Liver (tissue), 9 donors: Measurements from ENCODE around the gene CRHR1. TPM values are rescaled to one million over a fixed set of nuclear protein-coding genes. Genes with fewer than 3 reads are reported as not detected.

Experiments
- DNase-seq: peaks from one replicate; pipeline ENCODE4 v3.0.0-alpha.2; 2017; ENCODE audit warnings: low spot score
- H3K27ac ChIP-seq, 2 donors: one replicate each; pipeline ENCODE4 v1.7.0; 2013; ENCODE audit warnings: inconsistent platforms in 2 of 2, low read length in 2 of 2, control low read depth in 1 of 2, low read depth in 1 of 2, mild to moderate bottlenecking in 1 of 2
- H3K27me3 ChIP-seq, 4 donors: one replicate each; pipeline versions ENCODE4 v1.6.1 to v1.7.0; 2013; ENCODE audit warnings: low read length in 3 of 4, inconsistent platforms in 1 of 4, mild to moderate bottlenecking in 1 of 4, moderate library complexity in 1 of 4; ENCODE audit not compliant: control insufficient read depth in 4 of 4, insufficient read depth in 4 of 4
- H3K36me3 ChIP-seq, 4 donors: one replicate each; pipeline versions ENCODE4 v1.6.1 to v1.7.0; 2013; ENCODE audit warnings: low read length in 3 of 4, mild to moderate bottlenecking in 3 of 4, low read depth in 1 of 4, moderate library complexity in 1 of 4; ENCODE audit not compliant: control insufficient read depth in 4 of 4, insufficient read depth in 3 of 4
- H3K4me1 ChIP-seq, 4 donors: one replicate each; pipeline versions ENCODE4 v1.6.1 to v1.7.0; 2013; ENCODE audit warnings: low read length in 3 of 4, mild to moderate bottlenecking in 3 of 4, moderate library complexity in 1 of 4; ENCODE audit not compliant: control insufficient read depth in 4 of 4, insufficient read depth in 4 of 4
- H3K4me3 ChIP-seq, 3 donors: one replicate each; pipeline versions ENCODE4 v1.6.1 to v1.7.0; 2013; ENCODE audit warnings: low read length in 3 of 3, control low read depth in 1 of 3, low read depth in 1 of 3, mild to moderate bottlenecking in 1 of 3
- H3K9ac ChIP-seq, 2 donors: one replicate each; pipeline ENCODE4 v1.7.0; 2013; ENCODE audit warnings: low read length in 2 of 2, mild to moderate bottlenecking in 2 of 2, moderate library complexity in 2 of 2, control low read depth in 1 of 2, low read depth in 1 of 2
- H3K9me3 ChIP-seq, 4 donors: one replicate each; pipeline versions ENCODE4 v1.6.1 to v1.7.0; 2013; ENCODE audit warnings: low read length in 3 of 4; ENCODE audit not compliant: control insufficient read depth in 4 of 4
- EGR1 ChIP-seq, 2 donors: IDR thresholded peaks; 2 replicates each; pipeline ENCODE4 v1.6.1; 2016 to 2018; ENCODE audit warnings: antibody characterized with exemption in 2 of 2, low read depth in 2 of 2
- FOXA1 ChIP-seq: IDR thresholded peaks from 2 replicates; pipeline ENCODE4 v1.6.1; 2016; ENCODE audit warnings: antibody characterized with exemption
- FOXA2 ChIP-seq: IDR thresholded peaks from 2 replicates; pipeline ENCODE4 v1.6.1; 2016; ENCODE audit warnings: antibody characterized with exemption
- GABPA ChIP-seq, 2 donors: IDR thresholded peaks in 1 of 2; conservative IDR thresholded peaks in 1 of 2; 2 replicates each; pipeline ENCODE4 v1.6.1; 2016; ENCODE audit warnings: antibody characterized with exemption in 2 of 2, mild to moderate bottlenecking in 1 of 2, moderate library complexity in 1 of 2
- HNF4A ChIP-seq, 2 donors: conservative IDR thresholded peaks; 2 replicates each; pipeline ENCODE4 v1.6.1; 2016; ENCODE audit warnings: antibody characterized with exemption in 2 of 2, mild to moderate bottlenecking in 2 of 2
- JUND ChIP-seq, 2 donors: IDR thresholded peaks; 2 replicates each; pipeline ENCODE4 v1.6.1; 2016; ENCODE audit warnings: antibody characterized with exemption in 2 of 2
- NR2F2 ChIP-seq: IDR thresholded peaks from 2 replicates; pipeline ENCODE4 v1.6.1; 2016; ENCODE audit warnings: antibody characterized with exemption
- RAD21 ChIP-seq, 2 donors: IDR thresholded peaks; 2 replicates each; pipeline ENCODE4 v1.6.1; 2016; ENCODE audit warnings: antibody characterized with exemption in 2 of 2, mild to moderate bottlenecking in 2 of 2
- RXRA ChIP-seq, 2 donors: IDR thresholded peaks; 2 replicates each; pipeline ENCODE4 v1.6.1; 2017 to 2018; ENCODE audit warnings: antibody characterized with exemption in 2 of 2, mild to moderate bottlenecking in 1 of 2
- SP1 ChIP-seq: IDR thresholded peaks from 2 replicates; pipeline ENCODE4 v1.6.1; 2018; ENCODE audit warnings: antibody characterized with exemption, mild to moderate bottlenecking
- TAF1 ChIP-seq: conservative IDR thresholded peaks from 2 replicates; pipeline ENCODE4 v1.6.1; 2016; ENCODE audit warnings: antibody characterized with exemption, mild to moderate bottlenecking
- YY1 ChIP-seq: IDR thresholded peaks from 2 replicates; pipeline ENCODE4 v1.6.1; 2016; ENCODE audit warnings: antibody characterized with exemption, mild to moderate bottlenecking
- WGBS: extraction: QIAGEN DNeasy Blood & Tissue Kit; methylation state at CpG from one replicate; pipeline ENCODE4 v1.1.7; 2013; 5-methylcytosine and 5-hydroxymethylcytosine counted together
- polyA plus RNA-seq, 2 donors: library from polyadenylated mRNA; stranded (reverse) in 1 of 2; unstranded in 1 of 2; fragments of 200-250 nt in 1 of 2; fragments of >200 nt in 1 of 2; fragmentation: Nextera tagmentation in 1 of 2; extraction: Ambion mirVana in 1 of 2; gene quantifications; one replicate each; pipeline versions ENCODE4 v1.2.1 to v1.2.3, GENCODE V29; 2013 to 2015
- total RNA-seq, 2 donors: library from RNA; depleted of rRNA; stranded (reverse); fragments of >200 nt; gene quantifications; one replicate each; pipeline ENCODE4 v1.2.3, GENCODE V29; 2014
- TF ChIP-seq, protein P1 (sequence below): fragments of 150-350 bp; IDR thresholded peaks from 2 replicates; pipeline ENCODE4 v1.5.1; 2017; ENCODE audit warnings: improper control_type of control experiment, low read depth, low read length; ENCODE audit not compliant: missing input control
- TF ChIP-seq, protein P2 (sequence below): IDR thresholded peaks from 2 replicates; pipeline ENCODE4 v1.6.1; 2016; ENCODE audit warnings: antibody characterized with exemption
- TF ChIP-seq, protein P3 (sequence below): IDR thresholded peaks from 2 replicates; pipeline ENCODE4 v1.6.1; 2016; ENCODE audit warnings: antibody characterized with exemption
- TF ChIP-seq, protein P4 (sequence below): IDR thresholded peaks from 2 replicates; pipeline ENCODE4 v1.6.1; 2016; ENCODE audit warnings: antibody characterized with exemption, mild to moderate bottlenecking
- donor health status: healthy.
- donor health status: healthy.
- donor health status: healthy.
- donor health status: healthy.
- donor health status: healthy.

Gene CRHR1
- total and polyA plus RNA-seq, 4 donors: not detected

DNA sequence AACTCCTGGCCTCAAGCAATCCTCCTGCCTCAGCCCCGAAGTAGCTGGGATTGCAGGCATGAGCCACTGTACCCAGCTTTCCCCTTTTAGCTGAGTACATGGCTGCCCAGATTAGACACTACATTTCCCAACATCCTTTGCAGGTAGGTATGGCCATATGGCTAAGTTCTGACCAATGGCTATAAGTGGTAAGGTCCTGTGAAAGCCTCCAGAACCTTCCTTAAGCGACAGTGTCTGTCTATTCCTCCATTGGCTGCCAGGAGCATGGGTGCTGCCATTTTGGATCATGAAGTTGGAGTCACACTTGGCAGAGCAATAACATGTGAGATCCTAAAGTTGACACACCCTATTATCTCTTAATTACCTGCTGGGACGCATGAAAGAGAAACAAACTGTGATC lies 24.4 kb upstream of the CRHR1 start:
- no peaks in the 10 kb centered on the region for H3K36me3 ChIP-seq
- no peak overlapping the region for H3K9ac ChIP-seq
- DNase-seq: no peak
- TF ChIP-seq, protein P1, sequence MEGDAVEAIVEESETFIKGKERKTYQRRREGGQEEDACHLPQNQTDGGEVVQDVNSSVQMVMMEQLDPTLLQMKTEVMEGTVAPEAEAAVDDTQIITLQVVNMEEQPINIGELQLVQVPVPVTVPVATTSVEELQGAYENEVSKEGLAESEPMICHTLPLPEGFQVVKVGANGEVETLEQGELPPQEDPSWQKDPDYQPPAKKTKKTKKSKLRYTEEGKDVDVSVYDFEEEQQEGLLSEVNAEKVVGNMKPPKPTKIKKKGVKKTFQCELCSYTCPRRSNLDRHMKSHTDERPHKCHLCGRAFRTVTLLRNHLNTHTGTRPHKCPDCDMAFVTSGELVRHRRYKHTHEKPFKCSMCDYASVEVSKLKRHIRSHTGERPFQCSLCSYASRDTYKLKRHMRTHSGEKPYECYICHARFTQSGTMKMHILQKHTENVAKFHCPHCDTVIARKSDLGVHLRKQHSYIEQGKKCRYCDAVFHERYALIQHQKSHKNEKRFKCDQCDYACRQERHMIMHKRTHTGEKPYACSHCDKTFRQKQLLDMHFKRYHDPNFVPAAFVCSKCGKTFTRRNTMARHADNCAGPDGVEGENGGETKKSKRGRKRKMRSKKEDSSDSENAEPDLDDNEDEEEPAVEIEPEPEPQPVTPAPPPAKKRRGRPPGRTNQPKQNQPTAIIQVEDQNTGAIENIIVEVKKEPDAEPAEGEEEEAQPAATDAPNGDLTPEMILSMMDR: no peak
- TF ChIP-seq TAF1 (no peak), HNF4A (conservative IDR thresholded peaks at IDR 0.05) (no peak), NR2F2 (no peak), FOXA2 (no peak), YY1 (no peak), SP1 (no peak), GABPA (IDR thresholded peaks at IDR 0.05 in 1 of 2, conservative IDR thresholded peaks at IDR 0.05 in 1 of 2) (no peak), JUND (IDR thresholded peaks at IDR 0.05) (no peak), FOXA1 (no peak), RAD21 (IDR thresholded peaks at IDR 0.05) (no peak), EGR1 (IDR thresholded peaks at IDR 0.05; ENCODE audit: low read depth in 2 of 2) (no peak), RXRA (IDR thresholded peaks at IDR 0.05) (no peak)
- TF ChIP-seq, protein P2, sequence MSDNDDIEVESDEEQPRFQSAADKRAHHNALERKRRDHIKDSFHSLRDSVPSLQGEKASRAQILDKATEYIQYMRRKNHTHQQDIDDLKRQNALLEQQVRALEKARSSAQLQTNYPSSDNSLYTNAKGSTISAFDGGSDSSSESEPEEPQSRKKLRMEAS: no peak
- TF ChIP-seq, protein P3, sequence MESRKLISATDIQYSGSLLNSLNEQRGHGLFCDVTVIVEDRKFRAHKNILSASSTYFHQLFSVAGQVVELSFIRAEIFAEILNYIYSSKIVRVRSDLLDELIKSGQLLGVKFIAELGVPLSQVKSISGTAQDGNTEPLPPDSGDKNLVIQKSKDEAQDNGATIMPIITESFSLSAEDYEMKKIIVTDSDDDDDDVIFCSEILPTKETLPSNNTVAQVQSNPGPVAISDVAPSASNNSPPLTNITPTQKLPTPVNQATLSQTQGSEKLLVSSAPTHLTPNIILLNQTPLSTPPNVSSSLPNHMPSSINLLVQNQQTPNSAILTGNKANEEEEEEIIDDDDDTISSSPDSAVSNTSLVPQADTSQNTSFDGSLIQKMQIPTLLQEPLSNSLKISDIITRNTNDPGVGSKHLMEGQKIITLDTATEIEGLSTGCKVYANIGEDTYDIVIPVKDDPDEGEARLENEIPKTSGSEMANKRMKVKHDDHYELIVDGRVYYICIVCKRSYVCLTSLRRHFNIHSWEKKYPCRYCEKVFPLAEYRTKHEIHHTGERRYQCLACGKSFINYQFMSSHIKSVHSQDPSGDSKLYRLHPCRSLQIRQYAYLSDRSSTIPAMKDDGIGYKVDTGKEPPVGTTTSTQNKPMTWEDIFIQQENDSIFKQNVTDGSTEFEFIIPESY: no peak
- TF ChIP-seq, protein P4, sequence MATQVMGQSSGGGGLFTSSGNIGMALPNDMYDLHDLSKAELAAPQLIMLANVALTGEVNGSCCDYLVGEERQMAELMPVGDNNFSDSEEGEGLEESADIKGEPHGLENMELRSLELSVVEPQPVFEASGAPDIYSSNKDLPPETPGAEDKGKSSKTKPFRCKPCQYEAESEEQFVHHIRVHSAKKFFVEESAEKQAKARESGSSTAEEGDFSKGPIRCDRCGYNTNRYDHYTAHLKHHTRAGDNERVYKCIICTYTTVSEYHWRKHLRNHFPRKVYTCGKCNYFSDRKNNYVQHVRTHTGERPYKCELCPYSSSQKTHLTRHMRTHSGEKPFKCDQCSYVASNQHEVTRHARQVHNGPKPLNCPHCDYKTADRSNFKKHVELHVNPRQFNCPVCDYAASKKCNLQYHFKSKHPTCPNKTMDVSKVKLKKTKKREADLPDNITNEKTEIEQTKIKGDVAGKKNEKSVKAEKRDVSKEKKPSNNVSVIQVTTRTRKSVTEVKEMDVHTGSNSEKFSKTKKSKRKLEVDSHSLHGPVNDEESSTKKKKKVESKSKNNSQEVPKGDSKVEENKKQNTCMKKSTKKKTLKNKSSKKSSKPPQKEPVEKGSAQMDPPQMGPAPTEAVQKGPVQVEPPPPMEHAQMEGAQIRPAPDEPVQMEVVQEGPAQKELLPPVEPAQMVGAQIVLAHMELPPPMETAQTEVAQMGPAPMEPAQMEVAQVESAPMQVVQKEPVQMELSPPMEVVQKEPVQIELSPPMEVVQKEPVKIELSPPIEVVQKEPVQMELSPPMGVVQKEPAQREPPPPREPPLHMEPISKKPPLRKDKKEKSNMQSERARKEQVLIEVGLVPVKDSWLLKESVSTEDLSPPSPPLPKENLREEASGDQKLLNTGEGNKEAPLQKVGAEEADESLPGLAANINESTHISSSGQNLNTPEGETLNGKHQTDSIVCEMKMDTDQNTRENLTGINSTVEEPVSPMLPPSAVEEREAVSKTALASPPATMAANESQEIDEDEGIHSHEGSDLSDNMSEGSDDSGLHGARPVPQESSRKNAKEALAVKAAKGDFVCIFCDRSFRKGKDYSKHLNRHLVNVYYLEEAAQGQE: no peak
- H3K27me3 ChIP-seq: peaks cover 0 to 2% (median under 1%) of the 10 kb centered on the region in 4 donors
- H3K4me3 ChIP-seq: no peak overlapping the region
- WGBS: 69% methylated on average over 3 of the region's 3 CpGs
- no peak overlapping the region for H3K27ac ChIP-seq
- H3K9me3 ChIP-seq: no peaks in the 10 kb centered on the region
- H3K4me1 ChIP-seq: no peaks in the 10 kb centered on the region

DNA sequence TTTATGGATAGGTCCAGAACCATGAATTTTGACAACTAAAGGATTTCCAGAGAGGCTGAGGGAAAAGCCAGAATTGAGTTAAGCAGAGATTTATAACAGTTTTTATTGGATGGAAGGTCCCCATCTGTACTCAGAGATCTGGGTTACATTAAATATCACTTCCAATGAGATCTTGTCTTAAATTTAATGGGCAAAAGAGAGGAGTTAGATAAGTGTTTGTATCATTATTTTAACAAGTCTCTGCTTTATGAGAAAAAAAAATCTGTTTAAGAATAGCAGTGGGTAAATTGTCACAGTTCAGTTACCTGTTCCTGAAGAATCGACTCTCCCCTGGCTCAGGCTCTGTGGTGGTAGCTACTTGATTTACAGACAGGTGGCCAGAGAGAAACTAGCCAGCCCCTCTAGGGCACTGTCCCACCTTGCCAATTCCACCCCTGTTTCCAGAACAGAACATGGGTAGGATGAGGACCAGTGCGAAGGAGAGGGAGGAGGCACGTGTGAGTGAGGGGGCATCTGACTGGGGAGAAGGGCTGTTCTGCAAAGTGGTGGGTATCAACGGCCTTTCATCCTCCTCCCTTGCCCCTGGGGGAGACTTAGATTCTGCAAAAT lies 22.1 kb upstream of the CRHR1 start:
- peaks cover 0 to 2% (median under 1%) of the 10 kb centered on the region in 4 donors for H3K27me3 ChIP-seq
- DNase-seq: no peak
- H3K4me3 ChIP-seq: no peak overlapping the region
- 61% methylated on average over 4 of the region's 4 CpGs for WGBS
- H3K27ac ChIP-seq: no peak overlapping the region
- H3K4me1 ChIP-seq: no peaks in the 10 kb centered on the region
- no peak overlapping the region for H3K9ac ChIP-seq
- H3K9me3 ChIP-seq: no peaks in the 10 kb centered on the region
- H3K36me3 ChIP-seq: no peaks in the 10 kb centered on the region
- TF ChIP-seq NR2F2 (no peak), EGR1 (IDR thresholded peaks at IDR 0.05; ENCODE audit: low read depth in 2 of 2) (no peak), YY1 (no peak), JUND (IDR thresholded peaks at IDR 0.05) (no peak), RXRA (IDR thresholded peaks at IDR 0.05) (no peak), FOXA1 (no peak), HNF4A (conservative IDR thresholded peaks at IDR 0.05) (no peak), RAD21 (IDR thresholded peaks at IDR 0.05) (no peak), GABPA (IDR thresholded peaks at IDR 0.05 in 1 of 2, conservative IDR thresholded peaks at IDR 0.05 in 1 of 2) (no peak), FOXA2 (no peak), TAF1 (no peak)
- TF ChIP-seq, protein P4: no peak
- TF ChIP-seq, protein P3: no peak
- TF ChIP-seq, protein P2: no peak
